Spleen (tissue), 11 donors: ENCODE measurements around the gene TCP11L2. TPM values are rescaled to one million over a fixed set of nuclear protein-coding genes. Genes with fewer than 3 reads are reported as not detected.

Experiments
- DNase-seq: peaks from one replicate; pipeline ENCODE4 v3.0.0-alpha.2; 2020
- H3K27ac ChIP-seq, 8 donors: fragments of 200-600 bp; sonication (generic) in 7 of 8; 1 replicate in 4 of 8; 2 replicates in 4 of 8; pipeline versions ENCODE4 v1.5.0 to v1.8.0; 2016 to 2021; ENCODE audit warnings: inconsistent platforms in 4 of 8, mild to moderate bottlenecking in 4 of 8, moderate library complexity in 1 of 8
- H3K27me3 ChIP-seq, 7 donors: fragments of 200-600 bp; sonication (generic) in 6 of 7; replicated peaks in 1 of 7; 1 replicate in 4 of 7; 2 replicates in 3 of 7; pipeline versions ENCODE4 v1.5.0 to v1.8.0; 2016 to 2021; ENCODE audit warnings: inconsistent platforms in 3 of 7, mild to moderate bottlenecking in 1 of 7
- H3K36me3 ChIP-seq, 6 donors: fragments of 200-600 bp; sonication (generic) in 5 of 6; 1 replicate in 4 of 6; 2 replicates in 2 of 6; pipeline versions ENCODE4 v1.5.0 to v1.8.0; 2016 to 2021; ENCODE audit warnings: inconsistent platforms in 2 of 6
- H3K4me1 ChIP-seq, 6 donors: fragments of 200-600 bp; sonication (generic) in 5 of 6; 1 replicate in 3 of 6; 2 replicates in 3 of 6; pipeline versions ENCODE4 v1.5.0 to v1.8.0; 2016 to 2021; ENCODE audit warnings: inconsistent platforms in 3 of 6
- H3K4me3 ChIP-seq, 8 donors: fragments of 200-600 bp; sonication (generic) in 7 of 8; 1 replicate in 4 of 8; 2 replicates in 4 of 8; pipeline versions ENCODE4 v1.5.0 to v1.8.0; 2016 to 2021; ENCODE audit warnings: inconsistent platforms in 4 of 8, mild to moderate bottlenecking in 4 of 8, moderate library complexity in 2 of 8
- H3K9me3 ChIP-seq, 8 donors: fragments of 200-600 bp; sonication (generic) in 7 of 8; 1 replicate in 4 of 8; 2 replicates in 4 of 8; pipeline versions ENCODE4 v1.5.0 to v1.8.0; 2016 to 2021; ENCODE audit warnings: inconsistent platforms in 4 of 8
- CTCF ChIP-seq, 11 experiments: fragments of 200-600 bp in 7 of 11; fragments of 450-650 bp in 4 of 11; sonication (generic) in 4 of 11; IDR thresholded peaks in 8 of 11; conservative IDR thresholded peaks in 3 of 11; 1 replicate in 7 of 11; 2 replicates in 4 of 11; pipeline versions ENCODE4 v1.4.0 to v1.8.0; 2016 to 2021; ENCODE audit warnings: antibody characterized with exemption in 11 of 11, inconsistent platforms in 4 of 11, mild to moderate bottlenecking in 1 of 11
- POLR2A ChIP-seq, 3 donors: fragments of 450-650 bp; IDR thresholded peaks; one replicate each; pipeline ENCODE4 v1.5.1; 2017; ENCODE audit warnings: antibody characterized with exemption in 3 of 3, mild to moderate bottlenecking in 1 of 3
- POLR2AphosphoS5 ChIP-seq, 3 donors: sonication (generic); formaldehyde crosslinking; IDR thresholded peaks; one replicate each; pipeline ENCODE4 v1.5.1; 2017; ENCODE audit warnings: antibody characterized with exemption in 3 of 3
- WGBS, 5 donors: extraction: QIAGEN DNeasy Blood & Tissue Kit in 3 of 5; methylation state at CpG; one replicate each; pipeline versions ENCODE4 v1.1.5 to v1.1.7; 2013 to 2018; 5-methylcytosine and 5-hydroxymethylcytosine counted together
- intact Hi-C: fragments of 100-400 bp; cut with DNase I; formaldehyde crosslinking; loops from one replicate; pipeline ENCODE4 v1.15.0; 2023; ENCODE audit warnings: low total_unique reads
- polyA plus RNA-seq, 3 donors: library from polyadenylated mRNA; stranded (reverse); fragments of 200-250 nt; gene quantifications; one replicate each; pipeline ENCODE4 v1.2.1, GENCODE V29; 2013
- small RNA-seq, 4 donors: library from RNA; depleted of rRNA; stranded (forward); fragments of <200 nt; gene quantifications; one replicate each; pipeline ENCODE3, GENCODE V24; 2016
- total RNA-seq, 7 donors: library from RNA; depleted of rRNA in 3 of 7; stranded (reverse); fragments of >200 nt in 3 of 7; fragmentation: NEBNext Ultra II Directional in 4 of 7; extraction: Animal tissue kit (Norgen Biotek cat#: 25700) in 4 of 7; gene quantifications; one replicate each; pipeline versions ENCODE4 v1.1.0 to v1.2.1, GENCODE V29; 2016 to 2021
- donor health status: healthy with polysubstance abuse.
- donor health status: DM: no; HTN: no; CAD: no; lungs with moderate emphysema.
- donor health status: DM: no; HTN: no; CAD: no.
- donor health status: Bipolar disorder and iron deficiency.
- donor health status: healthy.
- donor health status: DM: no; HTN: no; CAD: no.
- donor health status: DM: yes; HTN: yes; CAD: no.

TCP11L2 gene
- total and polyA plus RNA-seq, 10 donors = 1.2 to 88.3 (median 45.8) TPM

DNA sequence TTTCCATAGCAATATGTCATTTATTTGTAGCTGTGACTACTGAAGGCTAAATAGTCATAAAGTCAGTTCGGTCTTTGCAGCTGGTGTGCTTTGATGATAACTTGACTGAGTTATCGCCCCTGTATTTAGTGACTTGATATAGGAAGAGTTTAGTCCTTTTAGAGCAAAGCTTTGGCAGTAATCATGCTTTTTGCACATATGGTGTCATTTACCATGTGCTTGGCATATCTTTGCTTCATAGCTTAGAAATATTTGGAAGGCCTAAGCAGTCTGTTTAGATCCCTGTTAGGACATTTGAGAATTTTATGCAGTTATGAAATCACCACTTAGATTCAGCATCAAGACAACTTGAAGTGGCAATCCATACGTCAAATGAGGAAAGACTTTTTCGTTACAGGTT is 86.6 kb downstream of the TCP11L2 start:
- Histone ChIP-seq H3K27me3 (no peaks in the 10 kb centered on the region), H3K4me3 (no peak overlapping the region), H3K36me3 (peaks cover 0 to 61% (median 9%) of the 10 kb centered on the region in 6 donors), H3K9me3 (no peaks in the 10 kb centered on the region), H3K4me1 (peaks cover 0 to 3% (median 0%) of the 10 kb centered on the region in 6 donors), H3K27ac (no peak overlapping the region)
- no peak for TF ChIP-seq POLR2A (IDR thresholded peaks at IDR 0.05)
- no peak for TF ChIP-seq CTCF (IDR thresholded peaks at IDR 0.05 in 8 of 11, conservative IDR thresholded peaks at IDR 0.05 in 3 of 11)
- TF ChIP-seq POLR2AphosphoS5 (IDR thresholded peaks at IDR 0.05) = no peak
- DNase-seq = no peak
- intact Hi-C loops = loop anchor here (5.0 to 10.0 kb wide), 3 partner anchors 453 to 716 kb away; no protein-coding TSS in a partner anchor
- WGBS, 5 donors = 91 to 95% (median 94%) methylated on average over 4 of the region's 4 CpGs

GRCh38 chr12:106392759-106393158 is 90.2 kb downstream of the TCP11L2 start:
- no peak overlapping the region for H3K27ac ChIP-seq
- WGBS, 5 donors = 78 to 91% (median 83%) methylated on average over 1 of the region's 1 CpG
- no peak for DNase-seq
- TF ChIP-seq POLR2AphosphoS5 (IDR thresholded peaks at IDR 0.05) (no peak), POLR2A (IDR thresholded peaks at IDR 0.05) (no peak), CTCF (IDR thresholded peaks at IDR 0.05 in 8 of 11, conservative IDR thresholded peaks at IDR 0.05 in 3 of 11) (no peak)
- no peaks in the 10 kb centered on the region for H3K9me3 ChIP-seq
- intact Hi-C loops = no loop called here
- no peak overlapping the region for H3K4me3 ChIP-seq
- H3K36me3 ChIP-seq = peaks cover 0 to 80% (median 23%) of the 10 kb centered on the region in 6 donors
- H3K27me3 ChIP-seq = no peaks in the 10 kb centered on the region
- no peaks in the 10 kb centered on the region for H3K4me1 ChIP-seq

Small RNA genes lying within 50 kb of the gene (small RNA-seq; reads per million reads assigned to genes)
- gene RNU7-94P = 0 reads per million in 4 donors

Other genes with a start within 250 kb of the TCP11L2 start
- gene NUAK1, start 163.8 kb upstream of the TCP11L2 start, total RNA-seq = 1 to 10 TPM in 6 of 7 donors, under 1 TPM in 1; 0.93 to 3.3 (median 1.5) TPM
- gene NUAK1, start 163.8 kb upstream of the TCP11L2 start, polyA plus RNA-seq = under 1 TPM; 0.20 to 0.67 (median 0.59) TPM
- gene CKAP4, start 54.7 kb upstream of the TCP11L2 start, total RNA-seq = 10 to 100 TPM; 21.6 to 63.0 (median 39.7) TPM
- gene CKAP4, start 54.7 kb upstream of the TCP11L2 start, polyA plus RNA-seq = 1 to 10 TPM; 4.5 to 8.9 (median 5.3) TPM
- gene POLR3B, start 55.0 kb downstream of the TCP11L2 start, total RNA-seq = 1 to 10 TPM; 5.2 to 10.0 (median 7.1) TPM
- 1 to 10 TPM; 1.9 to 2.3 (median 2.0) TPM for gene POLR3B, start 55.0 kb downstream of the TCP11L2 start, polyA plus RNA-seq